HepG2 (cell line): ENCODE results near the gene MYO7B. TPM values are rescaled to one million over a fixed set of nuclear protein-coding genes. Genes with fewer than 3 reads are reported as not detected.
A peak's percentile ranks its signal among the peaks of the same experiment; 100 is the strongest.

ENCODE experiments used
- GABPB1 ChIP-seq: IDR thresholded peaks from 2 replicates; pipeline ENCODE4 v1.6.1; 2016; ENCODE audit warnings: mild to moderate bottlenecking, missing genetic modification reagents, moderate library complexity, missing compliant biosample characterization
- SALL1 ChIP-seq: sonication (generic); formaldehyde crosslinking; IDR thresholded peaks from 2 replicates; pipeline ENCODE4 v1.8.0; 2022; ENCODE audit warnings: mild to moderate bottlenecking, missing genetic modification reagents
- SRSF1 ChIP-seq: fragments of 200-400 bp; formaldehyde crosslinking; optimal IDR thresholded peaks from 2 replicates; pipeline ENCODE3; 2017; ENCODE audit warnings: mild to moderate bottlenecking, low read depth, low read length, moderate library complexity
- ZNF263 ChIP-seq: sonication (generic); formaldehyde crosslinking; IDR thresholded peaks from 2 replicates; pipeline ENCODE4 v1.4.0; 2020; ENCODE audit warnings: missing genetic modification reagents
- ZNF501 ChIP-seq: sonication (generic); formaldehyde crosslinking; IDR thresholded peaks from 2 replicates; pipeline ENCODE4 v1.5.1; 2020; ENCODE audit warnings: mild to moderate bottlenecking, moderate library complexity, missing genetic modification reagents
- ZNF567 ChIP-seq: sonication (generic); formaldehyde crosslinking; IDR thresholded peaks from 2 replicates; pipeline ENCODE4 v1.8.1; 2023; ENCODE audit warnings: mild to moderate bottlenecking, missing genetic modification reagents, borderline replicate concordance
- ZNF678 ChIP-seq: sonication (generic); formaldehyde crosslinking; IDR thresholded peaks from 2 replicates; pipeline ENCODE4 v1.4.0; 2020; ENCODE audit warnings: mild to moderate bottlenecking, missing genetic modification reagents
- polyA plus RNA-seq, 8 experiments: library from polyadenylated mRNA; depleted of rRNA in 3 of 8; stranded (reverse) in 7 of 8; unstranded in 1 of 8; fragments of >200 nt; fragmentation: Illumina TruSeq in 4 of 8; extraction: Trizol in 4 of 8; gene quantifications; 2 replicates each; pipeline versions ENCODE4 v1.2.1 to v1.2.3, GENCODE V29; 2011 to 2016; ENCODE audit warnings: low read depth in 4 of 8, missing spikeins in 1 of 8, mixed read lengths in 1 of 8; ENCODE audit not compliant: insufficient read depth in 1 of 8
- total RNA-seq, 5 experiments: library from RNA; depleted of rRNA; stranded (reverse); fragments of >200 nt; fragmentation: Illumina TruSeq; extraction: Trizol; gene quantifications; 2 replicates each; pipeline ENCODE4 v1.2.3, GENCODE V29; 2016; ENCODE audit warnings: low read depth in 1 of 5
- TF ChIP-seq, protein P1 (sequence below): sonication (generic); formaldehyde crosslinking; IDR thresholded peaks from 2 replicates; pipeline ENCODE4 v1.5.1; 2020; ENCODE audit warnings: mild to moderate bottlenecking, missing genetic modification reagents, moderate library complexity
- TF ChIP-seq, protein P2 (sequence below): sonication (generic); formaldehyde crosslinking; IDR thresholded peaks from 2 replicates; pipeline ENCODE4 v1.5.0; 2020; ENCODE audit warnings: missing genetic modification reagents
- TF ChIP-seq, protein P3 (sequence below): sonication (generic); formaldehyde crosslinking; IDR thresholded peaks from 2 replicates; pipeline ENCODE4 v1.4.0; 2020; ENCODE audit warnings: mild to moderate bottlenecking, missing genetic modification reagents
- TF ChIP-seq, protein P4 (sequence below): sonication (generic); formaldehyde crosslinking; IDR thresholded peaks from 2 replicates; pipeline ENCODE4 v1.8.0; 2023; ENCODE audit warnings: mild to moderate bottlenecking, missing genetic modification reagents
- TF ChIP-seq, protein P5 (sequence below): sonication (generic); formaldehyde crosslinking; IDR thresholded peaks from 2 replicates; pipeline ENCODE4 v1.4.0; 2020; ENCODE audit warnings: mild to moderate bottlenecking, missing genetic modification reagents

MYO7B gene
- total and polyA plus RNA-seq, 2 of the 13 experiments (the other 11 are each of a cell fraction or from before 2014, with no cell fraction given) = not detected

DNA sequence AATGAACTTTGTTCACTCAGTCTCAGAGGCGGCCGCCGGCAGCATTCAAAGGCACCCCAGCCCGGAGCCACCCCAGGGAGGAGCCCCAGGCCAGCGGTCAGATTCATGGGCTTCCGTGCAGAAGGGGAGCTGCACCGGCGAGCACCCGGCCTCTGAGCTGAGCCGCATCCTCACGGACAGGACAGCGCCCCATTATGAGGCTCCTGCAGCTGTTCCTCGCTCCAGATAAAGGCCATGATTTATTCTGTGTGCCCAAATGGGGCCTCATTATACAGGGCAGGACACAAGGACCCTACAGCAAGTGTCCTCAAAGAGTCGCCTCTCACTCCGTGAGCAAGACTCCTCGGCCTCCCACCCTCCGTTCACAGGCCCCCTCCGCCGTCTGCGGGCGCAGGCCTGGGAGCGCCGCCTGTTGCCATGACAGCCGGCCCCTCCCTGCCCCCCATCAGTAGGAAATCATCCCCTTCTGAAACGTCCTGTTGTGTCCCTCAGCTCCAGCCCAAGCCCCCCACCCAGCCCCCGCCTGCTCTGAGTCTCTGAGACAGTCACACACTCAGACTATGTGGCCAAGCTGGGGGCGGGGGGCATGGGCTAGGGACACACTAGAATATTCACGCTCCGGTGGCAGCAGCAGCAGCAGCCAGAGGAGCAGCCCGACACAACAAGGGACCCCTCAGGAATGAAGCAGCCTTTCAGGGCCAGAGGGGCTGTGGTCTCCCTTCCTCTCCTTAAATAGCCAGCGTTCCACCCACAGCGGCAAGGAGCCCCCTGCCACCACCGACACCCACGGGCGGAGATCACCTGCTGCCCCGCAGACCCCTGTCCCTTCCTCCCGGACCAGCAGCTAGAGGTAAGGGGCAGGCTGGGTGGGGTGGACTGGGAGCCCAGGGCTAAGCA lies 110.2 kb downstream of the MYO7B start, which contains the start of gene GPR17 (continued):
- TF ChIP-seq, protein P1, sequence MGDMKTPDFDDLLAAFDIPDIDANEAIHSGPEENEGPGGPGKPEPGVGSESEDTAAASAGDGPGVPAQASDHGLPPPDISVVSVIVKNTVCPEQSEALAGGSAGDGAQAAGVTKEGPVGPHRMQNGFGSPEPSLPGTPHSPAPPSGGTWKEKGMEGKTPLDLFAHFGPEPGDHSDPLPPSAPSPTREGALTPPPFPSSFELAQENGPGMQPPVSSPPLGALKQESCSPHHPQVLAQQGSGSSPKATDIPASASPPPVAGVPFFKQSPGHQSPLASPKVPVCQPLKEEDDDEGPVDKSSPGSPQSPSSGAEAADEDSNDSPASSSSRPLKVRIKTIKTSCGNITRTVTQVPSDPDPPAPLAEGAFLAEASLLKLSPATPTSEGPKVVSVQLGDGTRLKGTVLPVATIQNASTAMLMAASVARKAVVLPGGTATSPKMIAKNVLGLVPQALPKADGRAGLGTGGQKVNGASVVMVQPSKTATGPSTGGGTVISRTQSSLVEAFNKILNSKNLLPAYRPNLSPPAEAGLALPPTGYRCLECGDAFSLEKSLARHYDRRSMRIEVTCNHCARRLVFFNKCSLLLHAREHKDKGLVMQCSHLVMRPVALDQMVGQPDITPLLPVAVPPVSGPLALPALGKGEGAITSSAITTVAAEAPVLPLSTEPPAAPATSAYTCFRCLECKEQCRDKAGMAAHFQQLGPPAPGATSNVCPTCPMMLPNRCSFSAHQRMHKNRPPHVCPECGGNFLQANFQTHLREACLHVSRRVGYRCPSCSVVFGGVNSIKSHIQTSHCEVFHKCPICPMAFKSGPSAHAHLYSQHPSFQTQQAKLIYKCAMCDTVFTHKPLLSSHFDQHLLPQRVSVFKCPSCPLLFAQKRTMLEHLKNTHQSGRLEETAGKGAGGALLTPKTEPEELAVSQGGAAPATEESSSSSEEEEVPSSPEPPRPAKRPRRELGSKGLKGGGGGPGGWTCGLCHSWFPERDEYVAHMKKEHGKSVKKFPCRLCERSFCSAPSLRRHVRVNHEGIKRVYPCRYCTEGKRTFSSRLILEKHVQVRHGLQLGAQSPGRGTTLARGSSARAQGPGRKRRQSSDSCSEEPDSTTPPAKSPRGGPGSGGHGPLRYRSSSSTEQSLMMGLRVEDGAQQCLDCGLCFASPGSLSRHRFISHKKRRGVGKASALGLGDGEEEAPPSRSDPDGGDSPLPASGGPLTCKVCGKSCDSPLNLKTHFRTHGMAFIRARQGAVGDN = peak; percentile 31; the same call in 1 of the 2 replicates
- TF ChIP-seq ZNF678 (no peak), ZNF263 (CRISPR knock-in tag) (peak; percentile 70), SALL1 (CRISPR knock-in tag) (peak; percentile 43; the same call in 1 of the 2 replicates), ZNF501 (CRISPR knock-in tag) (0 out of 2 replicates have a peak, but pooled peaks have one; percentile 40), GABPB1 (peak; percentile 41; the same call in 1 of the 2 replicates), ZNF567 (CRISPR knock-in tag) (no peak), SRSF1 (peak; percentile 25)
- TF ChIP-seq, protein P2, sequence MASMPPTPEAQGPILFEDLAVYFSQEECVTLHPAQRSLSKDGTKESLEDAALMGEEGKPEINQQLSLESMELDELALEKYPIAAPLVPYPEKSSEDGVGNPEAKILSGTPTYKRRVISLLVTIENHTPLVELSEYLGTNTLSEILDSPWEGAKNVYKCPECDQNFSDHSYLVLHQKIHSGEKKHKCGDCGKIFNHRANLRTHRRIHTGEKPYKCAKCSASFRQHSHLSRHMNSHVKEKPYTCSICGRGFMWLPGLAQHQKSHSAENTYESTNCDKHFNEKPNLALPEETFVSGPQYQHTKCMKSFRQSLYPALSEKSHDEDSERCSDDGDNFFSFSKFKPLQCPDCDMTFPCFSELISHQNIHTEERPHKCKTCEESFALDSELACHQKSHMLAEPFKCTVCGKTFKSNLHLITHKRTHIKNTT (CRISPR knock-in tag) = no peak
- TF ChIP-seq, protein P3, sequence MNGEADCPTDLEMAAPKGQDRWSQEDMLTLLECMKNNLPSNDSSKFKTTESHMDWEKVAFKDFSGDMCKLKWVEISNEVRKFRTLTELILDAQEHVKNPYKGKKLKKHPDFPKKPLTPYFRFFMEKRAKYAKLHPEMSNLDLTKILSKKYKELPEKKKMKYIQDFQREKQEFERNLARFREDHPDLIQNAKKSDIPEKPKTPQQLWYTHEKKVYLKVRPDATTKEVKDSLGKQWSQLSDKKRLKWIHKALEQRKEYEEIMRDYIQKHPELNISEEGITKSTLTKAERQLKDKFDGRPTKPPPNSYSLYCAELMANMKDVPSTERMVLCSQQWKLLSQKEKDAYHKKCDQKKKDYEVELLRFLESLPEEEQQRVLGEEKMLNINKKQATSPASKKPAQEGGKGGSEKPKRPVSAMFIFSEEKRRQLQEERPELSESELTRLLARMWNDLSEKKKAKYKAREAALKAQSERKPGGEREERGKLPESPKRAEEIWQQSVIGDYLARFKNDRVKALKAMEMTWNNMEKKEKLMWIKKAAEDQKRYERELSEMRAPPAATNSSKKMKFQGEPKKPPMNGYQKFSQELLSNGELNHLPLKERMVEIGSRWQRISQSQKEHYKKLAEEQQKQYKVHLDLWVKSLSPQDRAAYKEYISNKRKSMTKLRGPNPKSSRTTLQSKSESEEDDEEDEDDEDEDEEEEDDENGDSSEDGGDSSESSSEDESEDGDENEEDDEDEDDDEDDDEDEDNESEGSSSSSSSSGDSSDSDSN = peak; percentile 73; the same call in 1 of the 2 replicates
- TF ChIP-seq, protein P4, sequence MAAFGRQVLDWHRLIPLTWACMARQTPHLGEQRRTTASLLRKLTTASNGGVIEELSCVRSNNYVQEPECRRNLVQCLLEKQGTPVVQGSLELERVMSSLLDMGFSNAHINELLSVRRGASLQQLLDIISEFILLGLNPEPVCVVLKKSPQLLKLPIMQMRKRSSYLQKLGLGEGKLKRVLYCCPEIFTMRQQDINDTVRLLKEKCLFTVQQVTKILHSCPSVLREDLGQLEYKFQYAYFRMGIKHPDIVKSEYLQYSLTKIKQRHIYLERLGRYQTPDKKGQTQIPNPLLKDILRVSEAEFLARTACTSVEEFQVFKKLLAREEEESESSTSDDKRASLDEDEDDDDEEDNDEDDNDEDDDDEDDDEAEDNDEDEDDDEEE (CRISPR knock-in tag) = peak; percentile 26; the same call in 1 of the 2 replicates
- TF ChIP-seq, protein P5, sequence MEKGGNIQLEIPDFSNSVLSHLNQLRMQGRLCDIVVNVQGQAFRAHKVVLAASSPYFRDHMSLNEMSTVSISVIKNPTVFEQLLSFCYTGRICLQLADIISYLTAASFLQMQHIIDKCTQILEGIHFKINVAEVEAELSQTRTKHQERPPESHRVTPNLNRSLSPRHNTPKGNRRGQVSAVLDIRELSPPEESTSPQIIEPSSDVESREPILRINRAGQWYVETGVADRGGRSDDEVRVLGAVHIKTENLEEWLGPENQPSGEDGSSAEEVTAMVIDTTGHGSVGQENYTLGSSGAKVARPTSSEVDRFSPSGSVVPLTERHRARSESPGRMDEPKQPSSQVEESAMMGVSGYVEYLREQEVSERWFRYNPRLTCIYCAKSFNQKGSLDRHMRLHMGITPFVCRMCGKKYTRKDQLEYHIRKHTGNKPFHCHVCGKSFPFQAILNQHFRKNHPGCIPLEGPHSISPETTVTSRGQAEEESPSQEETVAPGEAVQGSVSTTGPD (CRISPR knock-in tag) = 0 out of 2 replicates have a peak, but pooled peaks have one; percentile 30
- TF ChIP-seq, all 625 proteins: peak for 14
